Measurements from ENCODE around the gene PARP15. TPM values are rescaled to one million over a fixed set of nuclear protein-coding genes. Genes with fewer than 3 reads are reported as not detected.

Gene PARP15
- total RNA-seq, 1 donor from 2014 or later: 0.29 TPM

GRCh38 chr3:122581622-122582021, 4.2 kb downstream of the PARP15 start:
- Mint-ChIP-seq H3K27ac (ENCODE audit: unreplicated experiment) (no peak overlapping the region), H3K4me1 (ENCODE audit: low read depth, unreplicated experiment) (no peaks in the 10 kb centered on the region), H3K9me3 (ENCODE audit: unreplicated experiment) (peaks cover 7% of the 10 kb centered on the region), H3K36me3 (ENCODE audit: unreplicated experiment) (peaks cover 17% of the 10 kb centered on the region), H3K27me3 (ENCODE audit: unreplicated experiment) (no peaks in the 10 kb centered on the region), H3K4me3 (ENCODE audit: unreplicated experiment) (no peak overlapping the region)
- DNase-seq: no peak
- no peak for TF ChIP-seq CTCF (IDR thresholded peaks at IDR 0.05; ENCODE audit: partially characterized antibody, unreplicated experiment)

- peaks cover 7% of the 10 kb centered on the region for H3K9me3 Mint-ChIP-seq (ENCODE audit: unreplicated experiment)
- no peak overlapping the region for H3K4me3 Mint-ChIP-seq (ENCODE audit: unreplicated experiment)
- H3K27me3 Mint-ChIP-seq (ENCODE audit: unreplicated experiment): no peaks in the 10 kb centered on the region
- peaks cover 17% of the 10 kb centered on the region for H3K36me3 Mint-ChIP-seq (ENCODE audit: unreplicated experiment)
- TF ChIP-seq CTCF (IDR thresholded peaks at IDR 0.05; ENCODE audit: partially characterized antibody, unreplicated experiment): no peak
- no peak overlapping the region for H3K27ac Mint-ChIP-seq (ENCODE audit: unreplicated experiment)
- no peak for DNase-seq
- no peaks in the 10 kb centered on the region for H3K4me1 Mint-ChIP-seq (ENCODE audit: low read depth, unreplicated experiment)
Measured at GRCh38 chr3:122582390-122582789, 4.9 kb downstream of the PARP15 start.

- H3K9me3 Mint-ChIP-seq (ENCODE audit: unreplicated experiment): peaks cover 7% of the 10 kb centered on the region
Measured at GRCh38 chr3:122586098-122586497, 8.6 kb downstream of the PARP15 start.

GRCh38 chr3:122586773-122587485, 9.5 kb downstream of the PARP15 start:
- no peak for TF ChIP-seq CTCF (IDR thresholded peaks at IDR 0.05; ENCODE audit: partially characterized antibody, unreplicated experiment)
- DNase-seq: no peak
- peaks cover 9% of the 10 kb centered on the region for H3K36me3 Mint-ChIP-seq (ENCODE audit: unreplicated experiment)
- peaks cover 2% of the 10 kb centered on the region for H3K9me3 Mint-ChIP-seq (ENCODE audit: unreplicated experiment)
- no peaks in the 10 kb centered on the region for H3K27me3 Mint-ChIP-seq (ENCODE audit: unreplicated experiment)
- no peak overlapping the region for H3K27ac Mint-ChIP-seq (ENCODE audit: unreplicated experiment)
- no peak overlapping the region for H3K4me3 Mint-ChIP-seq (ENCODE audit: unreplicated experiment)
- H3K4me1 Mint-ChIP-seq (ENCODE audit: low read depth, unreplicated experiment): no peaks in the 10 kb centered on the region

More at GRCh38 chr3:122586098-122586497, 8.6 kb downstream of the PARP15 start:
- Mint-ChIP-seq H3K4me3 (ENCODE audit: unreplicated experiment) (no peak overlapping the region), H3K27ac (ENCODE audit: unreplicated experiment) (no peak overlapping the region), H3K27me3 (ENCODE audit: unreplicated experiment) (no peaks in the 10 kb centered on the region), H3K4me1 (ENCODE audit: low read depth, unreplicated experiment) (no peaks in the 10 kb centered on the region), H3K36me3 (ENCODE audit: unreplicated experiment) (peaks cover 17% of the 10 kb centered on the region)
- no peak for TF ChIP-seq CTCF (IDR thresholded peaks at IDR 0.05; ENCODE audit: partially characterized antibody, unreplicated experiment)
- no peak for DNase-seq

- Mint-ChIP-seq H3K4me1 (ENCODE audit: low read depth, unreplicated experiment) (no peaks in the 10 kb centered on the region), H3K36me3 (ENCODE audit: unreplicated experiment) (peaks cover 3% of the 10 kb centered on the region), H3K9me3 (ENCODE audit: unreplicated experiment) (peaks cover under 1% of the 10 kb centered on the region), H3K4me3 (ENCODE audit: unreplicated experiment) (no peak overlapping the region), H3K27ac (ENCODE audit: unreplicated experiment) (no peak overlapping the region), H3K27me3 (ENCODE audit: unreplicated experiment) (no peaks in the 10 kb centered on the region)
- DNase-seq: no peak
- no peak for TF ChIP-seq CTCF (IDR thresholded peaks at IDR 0.05; ENCODE audit: partially characterized antibody, unreplicated experiment)
Measured at GRCh38 chr3:122587572-122587971, 10.1 kb downstream of the PARP15 start.
